GM18519 (cell line): ENCODE data around the gene CLIC4.
"Not testable (repeated sequence)": the region's sequence is repeated elsewhere in the genome, so short reads cannot be mapped to it uniquely, and the experiment has no call there.

ENCODE experiments used
- ATAC-seq: cut with Tn5 transposase; IDR thresholded peaks from one replicate; pipeline ENCODE4 v1.9.1; 2021; ENCODE audit warnings: mild to moderate bottlenecking, moderate library complexity; ENCODE audit not compliant: unreplicated experiment, low FRiP score

CLIC4 gene

DNA sequence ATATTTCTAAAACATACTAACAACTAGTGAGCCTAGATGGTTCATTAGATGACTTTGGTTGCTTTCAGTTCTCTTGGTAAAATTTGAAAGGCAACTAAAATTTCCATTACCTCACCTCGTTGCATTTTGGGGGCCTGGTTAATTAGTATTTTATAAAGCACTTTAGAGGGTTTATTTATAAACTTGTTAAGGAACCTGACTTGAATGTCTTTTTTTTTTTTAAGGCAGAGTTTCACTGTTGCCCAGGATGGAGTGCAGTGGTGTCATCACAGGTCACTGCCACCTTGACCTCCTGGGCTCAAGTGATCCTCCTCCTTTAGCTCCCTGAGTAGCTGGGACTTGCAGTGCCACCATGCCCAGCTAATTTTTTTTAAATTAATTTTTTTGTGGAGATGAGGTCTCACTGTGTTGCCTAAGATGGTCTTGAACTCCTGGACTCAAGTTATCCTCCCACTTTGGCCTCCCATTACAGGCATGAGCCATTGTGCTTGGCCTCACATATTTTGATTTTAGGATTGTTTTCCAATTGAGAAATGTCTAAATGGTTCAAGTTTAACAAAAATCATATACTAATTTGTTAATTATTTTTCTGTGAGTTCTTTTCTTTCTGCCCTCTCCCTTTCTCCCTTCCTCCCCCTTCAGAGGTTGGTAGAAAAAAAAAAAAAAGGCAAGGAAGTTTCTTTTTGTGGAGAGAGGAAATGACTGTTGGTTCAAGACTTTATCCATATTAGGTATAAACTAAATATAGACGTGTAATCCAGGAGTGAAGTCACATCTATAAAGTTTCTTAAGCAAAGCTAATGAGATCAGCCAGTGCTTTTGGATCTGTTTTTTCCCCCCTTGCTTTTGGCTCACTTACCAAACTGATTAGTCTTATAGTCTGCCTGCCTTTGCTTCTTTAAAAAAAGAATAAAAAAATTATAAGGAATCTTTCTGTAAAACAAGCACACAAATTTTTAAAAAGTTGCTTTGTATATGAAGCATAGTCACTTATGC lies 24.7 kb downstream of the CLIC4 start:
- no peak for ATAC-seq

DNA sequence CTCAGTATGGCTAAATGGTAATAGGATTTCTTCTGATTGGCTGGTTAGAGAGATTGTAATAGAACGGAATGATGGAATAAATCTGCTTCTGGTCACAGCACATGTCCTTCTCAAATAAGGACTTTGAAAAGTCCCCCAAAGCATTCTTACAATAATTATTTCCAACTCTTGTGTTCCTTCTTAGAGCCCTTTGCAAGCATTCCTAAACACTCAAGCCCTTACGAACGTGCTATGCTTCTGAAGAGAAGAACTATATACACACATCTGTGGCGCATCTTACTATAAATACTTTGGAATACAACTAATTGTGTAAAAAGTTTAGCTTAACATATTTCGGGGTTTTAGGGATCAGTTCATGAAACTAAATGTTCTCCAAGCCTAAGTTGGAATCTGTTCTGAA lies 25.6 kb downstream of the CLIC4 start:
- no peak for ATAC-seq

DNA sequence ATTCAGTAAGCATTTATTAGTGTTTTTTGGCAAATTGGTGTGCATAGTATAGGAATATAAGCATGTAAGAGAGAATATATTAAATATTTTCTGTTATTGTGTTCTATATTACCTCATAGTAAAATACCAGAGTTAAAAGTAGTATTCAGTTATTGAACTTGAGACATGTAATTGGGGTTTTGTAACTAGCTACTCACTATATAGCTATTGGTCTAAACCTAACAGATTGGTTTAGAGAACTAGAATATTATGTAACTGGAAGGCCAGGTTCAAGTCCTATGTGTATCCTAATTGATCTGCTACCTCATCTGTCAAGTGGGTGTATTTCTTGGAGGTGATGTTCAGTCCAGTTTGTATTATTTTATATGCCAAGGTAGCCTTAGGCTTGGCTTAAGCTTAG lies 26.3 kb downstream of the CLIC4 start:
- ATAC-seq: no peak

DNA sequence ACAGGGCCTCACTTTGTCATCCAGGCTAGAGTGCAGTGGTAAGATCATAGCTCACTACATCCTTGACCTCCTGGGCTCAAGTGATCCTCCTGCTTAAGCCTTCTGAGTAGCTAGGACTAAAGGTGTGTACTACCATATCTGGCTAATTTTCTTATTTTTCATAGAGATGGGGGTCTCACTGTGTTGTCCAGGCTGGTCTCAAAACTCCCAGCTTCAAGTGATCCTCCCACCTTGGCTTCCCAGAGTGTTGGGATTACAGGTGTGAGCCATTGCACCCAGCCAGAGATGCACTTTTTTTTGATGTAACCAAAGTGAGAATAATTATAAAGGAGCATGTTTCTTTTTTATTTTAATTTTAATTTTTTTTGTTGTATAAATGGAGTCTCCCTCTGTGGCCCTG lies 28.4 kb downstream of the CLIC4 start:
- ATAC-seq: no peak

DNA sequence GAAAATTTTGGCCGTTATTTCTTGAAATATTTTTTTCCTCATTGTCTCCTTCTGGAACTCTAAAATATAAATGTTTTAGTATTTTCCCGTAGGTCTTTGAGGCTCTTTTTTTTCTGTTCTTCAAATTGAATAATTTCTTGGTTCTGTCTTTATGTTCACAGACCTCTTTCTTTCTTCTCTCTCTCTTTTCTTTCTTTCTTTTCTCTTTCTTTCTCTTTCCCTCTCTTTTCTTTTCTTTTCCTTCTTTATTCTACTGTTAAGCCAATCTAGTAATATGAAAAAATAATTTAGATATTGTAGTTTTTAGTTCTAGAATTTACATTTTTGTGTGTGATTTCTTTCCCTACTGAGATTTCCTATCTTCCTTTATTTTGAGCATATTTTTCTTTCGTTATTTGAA lies 30.1 kb downstream of the CLIC4 start:
- no peak for ATAC-seq

DNA sequence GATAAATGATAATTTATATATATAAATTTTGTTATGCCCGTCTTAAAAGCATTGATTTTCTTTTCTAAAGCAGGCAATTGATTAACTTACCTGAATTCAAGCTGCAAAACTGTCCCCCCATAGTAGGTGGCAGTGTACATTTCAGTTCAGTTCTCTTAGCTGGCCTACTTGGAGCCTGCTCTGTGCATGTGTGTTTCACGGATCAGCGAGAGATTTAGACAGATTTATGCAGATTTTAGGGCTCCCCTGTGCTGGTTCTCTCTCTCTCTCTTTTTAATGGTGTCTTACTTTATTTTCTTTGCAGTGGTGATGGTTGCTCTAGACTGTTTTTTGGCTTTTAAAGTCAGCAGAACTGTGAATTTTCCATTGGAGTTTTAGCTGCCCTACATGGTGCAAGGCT lies 30.7 kb downstream of the CLIC4 start:
- ATAC-seq: no peak

DNA sequence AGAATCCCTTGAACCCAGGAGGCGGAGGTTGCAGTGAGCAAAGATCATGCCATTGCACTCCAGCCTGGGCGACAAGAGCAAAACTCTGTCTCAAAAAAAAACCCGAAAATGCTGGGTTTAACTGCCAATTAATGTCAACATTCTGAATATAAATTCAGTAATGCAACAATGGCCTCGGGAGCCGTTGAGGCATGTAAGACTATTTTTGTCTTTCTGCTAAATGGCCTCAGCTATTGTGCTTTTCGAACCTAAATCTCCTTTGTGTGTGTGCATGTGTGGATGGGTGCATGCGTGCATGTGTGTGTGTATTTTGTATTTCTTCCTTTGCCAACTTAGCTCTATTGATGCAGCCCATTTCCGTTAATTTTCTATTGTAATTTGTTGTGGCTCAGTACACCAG lies 31.6 kb downstream of the CLIC4 start:
- ATAC-seq: no peak

DNA sequence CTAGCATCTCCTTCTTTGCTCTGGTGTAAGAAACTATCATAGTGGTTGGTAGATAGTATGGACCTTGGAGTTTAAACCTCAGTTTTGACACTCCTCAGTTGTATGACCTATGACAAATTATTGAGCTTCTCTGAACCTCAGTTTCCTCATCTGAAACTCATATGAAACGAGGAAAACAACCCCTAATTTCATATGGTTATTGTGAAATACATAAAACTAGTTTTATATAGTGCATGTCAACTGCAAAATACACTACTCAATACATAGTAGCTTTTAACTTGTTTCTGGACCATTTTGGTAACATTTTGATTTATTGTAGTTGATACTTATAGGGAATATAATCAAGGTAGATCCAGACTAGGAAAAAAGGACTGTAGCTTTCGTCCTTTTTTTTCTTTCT lies 32.9 kb downstream of the CLIC4 start:
- ATAC-seq: no peak

DNA sequence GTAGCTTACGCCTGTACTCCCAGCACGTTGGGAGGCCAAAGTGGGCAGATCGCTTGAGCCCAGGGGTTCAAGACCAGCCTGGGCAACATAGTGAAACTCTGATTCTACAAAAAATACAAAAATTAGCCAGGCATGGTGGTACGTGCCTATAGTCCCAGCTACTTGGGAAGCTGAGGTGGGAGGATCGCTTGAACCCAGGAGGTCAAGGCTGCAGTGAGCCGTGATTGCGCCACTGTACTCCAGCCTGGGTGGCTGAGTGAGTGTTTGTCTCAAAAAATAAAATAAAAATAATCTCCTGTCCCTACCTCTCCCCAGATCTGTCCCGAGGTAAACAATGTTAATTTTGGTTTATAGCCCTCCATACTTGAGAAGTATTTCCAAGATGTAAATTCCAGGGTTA lies 34.0 kb downstream of the CLIC4 start:
- ATAC-seq: not testable (repeated sequence)

DNA sequence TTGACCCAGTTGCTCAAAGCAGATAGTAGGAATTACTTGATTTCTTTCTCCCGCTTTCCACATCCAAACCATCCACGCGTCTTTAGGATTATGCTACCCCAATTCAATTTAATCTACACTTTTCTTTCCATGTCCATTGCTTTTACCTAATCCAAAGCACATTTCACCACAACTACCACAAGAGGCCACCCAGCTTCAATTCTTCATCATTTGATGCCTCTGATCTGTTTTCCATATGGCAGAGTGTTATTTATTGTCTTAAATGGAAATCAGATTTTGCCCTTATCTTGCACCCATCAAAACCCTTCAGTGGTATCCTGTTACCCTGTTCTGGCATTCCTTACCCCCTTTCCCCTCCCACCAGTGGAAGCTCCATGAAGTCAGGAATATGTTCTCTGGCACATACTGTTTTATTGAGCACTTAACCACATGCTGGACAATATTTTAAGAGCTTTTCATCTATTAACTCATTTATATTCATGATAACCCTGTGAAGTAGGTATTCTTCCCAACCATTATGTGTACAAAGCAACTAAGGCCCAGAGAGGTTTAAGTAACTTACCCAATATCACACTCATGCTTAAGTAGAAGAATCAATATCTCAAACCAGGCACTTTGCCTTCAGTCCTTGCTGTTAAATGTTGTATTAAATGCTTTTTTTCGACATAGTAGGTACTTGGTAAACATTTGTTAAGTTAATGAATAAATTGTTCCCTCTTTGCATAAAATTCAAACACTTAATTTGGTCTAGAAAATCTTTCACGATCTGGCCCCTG lies 34.6 kb downstream of the CLIC4 start:
- no peak for ATAC-seq

DNA sequence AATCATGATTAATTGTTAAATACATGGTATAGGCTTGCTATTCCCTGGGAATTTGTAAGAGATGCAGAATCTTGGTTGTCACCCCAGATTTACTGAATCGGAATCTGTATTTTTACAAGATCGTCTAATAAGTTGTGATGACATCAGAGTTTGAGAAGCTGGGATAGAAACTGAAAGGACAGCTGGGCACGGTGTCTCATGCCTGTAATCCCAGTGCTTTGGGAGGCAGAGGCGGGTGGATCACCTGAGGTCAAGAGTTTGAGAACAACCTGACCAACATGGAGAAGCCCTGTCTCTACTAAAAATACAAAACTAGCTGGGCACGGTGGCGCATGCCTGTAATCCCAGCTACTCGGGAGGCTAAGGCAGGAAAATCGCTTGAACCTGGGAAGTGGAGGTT lies 35.4 kb downstream of the CLIC4 start:
- not testable (repeated sequence) for ATAC-seq

DNA sequence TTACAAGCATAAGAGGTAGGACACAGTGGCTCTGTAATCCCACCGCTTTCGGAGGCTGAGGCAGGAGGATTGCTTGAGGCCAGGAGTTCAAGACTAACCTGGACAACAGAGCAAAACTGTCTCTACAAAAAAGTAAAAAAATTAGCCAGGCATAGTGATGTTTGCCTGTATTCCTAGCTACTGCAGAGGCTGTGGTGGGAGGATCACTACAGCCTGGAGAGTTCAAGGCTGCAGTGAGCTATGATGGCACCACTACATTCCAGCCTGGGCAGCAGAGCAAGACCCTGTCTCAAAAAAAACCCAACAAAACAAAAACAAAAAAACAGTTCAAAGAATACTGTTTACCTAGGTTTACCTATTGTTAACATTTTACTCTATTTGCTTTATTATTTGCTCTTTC lies 37.4 kb downstream of the CLIC4 start:
- ATAC-seq: no peak

DNA sequence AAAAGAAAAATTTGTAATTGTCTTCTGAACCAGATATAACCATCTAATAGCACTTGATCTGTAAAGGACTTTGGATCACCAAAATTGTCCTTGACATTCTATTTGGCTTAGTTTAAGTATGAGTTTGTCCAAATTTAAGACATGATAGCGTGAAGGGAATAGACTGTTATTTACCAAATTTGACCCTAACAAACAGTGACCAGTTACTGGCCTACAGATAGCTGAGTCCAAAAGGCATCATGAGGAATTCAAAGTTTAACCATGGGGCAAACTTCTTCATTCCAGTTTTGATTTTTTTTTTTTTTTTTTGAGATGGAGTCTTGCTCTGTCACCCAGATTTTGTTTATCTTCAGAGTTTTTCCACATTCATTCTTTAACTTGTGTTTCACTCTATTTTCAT lies 38.5 kb downstream of the CLIC4 start:
- no peak for ATAC-seq

DNA sequence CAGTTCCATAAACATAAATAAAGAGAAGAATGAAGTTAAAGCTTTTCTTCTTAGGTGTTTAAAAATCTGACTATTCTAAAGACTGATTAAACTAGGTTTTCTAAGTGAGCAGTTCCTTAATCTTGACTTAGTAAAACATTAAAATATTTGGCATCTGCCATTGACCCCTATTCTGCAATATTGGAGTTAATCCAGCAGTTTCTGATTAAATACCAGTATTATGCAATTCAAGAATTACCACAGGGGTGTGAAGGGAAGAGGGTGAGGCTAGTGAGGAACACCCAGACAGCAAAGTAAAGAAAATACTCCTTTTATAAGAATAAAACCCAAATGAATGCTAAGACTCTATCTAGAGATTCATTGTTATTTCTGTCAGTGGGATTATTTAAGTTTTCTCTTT lies 40.9 kb downstream of the CLIC4 start:
- no peak for ATAC-seq

DNA sequence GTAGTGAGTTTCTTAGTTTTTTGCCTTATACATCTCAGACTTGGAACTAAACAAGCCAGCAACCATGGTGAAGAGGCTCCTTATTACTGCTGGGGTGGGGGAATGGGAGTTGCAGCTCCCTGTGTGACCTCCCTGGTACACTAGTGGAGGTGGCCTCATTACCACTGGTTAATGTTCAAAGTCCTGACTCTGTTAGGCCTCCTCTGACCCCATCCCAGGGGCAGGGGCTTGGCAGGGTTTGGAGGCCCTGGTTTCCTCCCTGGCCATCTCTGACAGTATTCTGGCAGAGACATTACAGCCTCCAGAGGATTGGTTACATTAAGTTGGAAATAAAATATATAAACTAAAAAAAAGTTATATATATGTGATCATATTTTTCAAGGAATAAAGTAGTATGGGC lies 45.2 kb downstream of the CLIC4 start:
- ATAC-seq: no peak

DNA sequence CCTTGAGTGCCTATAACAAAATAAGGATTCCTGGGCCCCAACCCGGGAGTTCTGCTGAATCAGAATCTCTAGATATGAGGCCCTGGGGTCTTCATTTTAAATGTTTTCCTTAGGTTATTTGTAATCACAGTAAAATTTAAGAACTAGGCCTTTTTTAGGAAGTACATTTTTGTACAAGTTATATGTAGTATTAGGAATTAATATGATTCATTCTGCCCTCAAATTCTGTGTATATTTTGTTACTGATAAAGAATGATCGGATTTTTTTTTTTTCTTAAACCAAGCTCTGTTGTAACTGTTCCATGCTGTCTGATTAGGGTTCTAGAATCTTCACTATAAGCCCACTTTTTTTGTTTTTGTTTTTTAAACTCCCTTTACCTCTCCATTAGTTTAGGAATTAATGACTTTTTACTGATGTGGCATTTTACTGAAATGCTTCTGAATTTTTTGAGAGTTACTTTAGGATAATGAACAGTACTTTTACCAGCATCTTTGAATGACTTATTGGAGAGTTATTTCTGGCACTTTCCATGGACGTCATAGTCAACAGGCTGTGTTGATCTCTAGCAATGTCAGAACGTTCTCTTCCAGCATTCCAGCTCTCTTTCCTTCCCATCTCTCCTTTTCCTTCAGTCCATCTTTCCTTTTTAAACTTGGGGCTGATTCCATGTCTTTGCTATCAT lies 48.3 kb downstream of the CLIC4 start:
- ATAC-seq: no peak

DNA sequence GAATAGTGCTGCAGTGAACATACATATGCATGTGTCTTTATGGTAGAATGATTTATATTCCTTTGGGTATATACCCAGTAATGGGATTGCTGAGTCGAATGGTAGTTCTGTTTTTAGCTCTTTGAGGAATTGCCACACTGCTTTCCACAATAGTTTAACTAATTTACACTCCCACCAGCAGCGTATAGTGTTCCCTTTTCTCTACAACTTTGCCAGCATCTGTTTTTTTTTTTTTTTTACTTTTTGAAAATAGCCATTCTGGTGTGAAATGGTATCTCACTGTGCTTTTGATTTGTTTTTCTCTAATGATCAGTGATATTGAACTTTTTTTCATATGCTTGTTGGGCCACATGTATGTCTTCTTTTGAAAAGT lies 48.9 kb downstream of the CLIC4 start:
- ATAC-seq: not testable (repeated sequence)

DNA sequence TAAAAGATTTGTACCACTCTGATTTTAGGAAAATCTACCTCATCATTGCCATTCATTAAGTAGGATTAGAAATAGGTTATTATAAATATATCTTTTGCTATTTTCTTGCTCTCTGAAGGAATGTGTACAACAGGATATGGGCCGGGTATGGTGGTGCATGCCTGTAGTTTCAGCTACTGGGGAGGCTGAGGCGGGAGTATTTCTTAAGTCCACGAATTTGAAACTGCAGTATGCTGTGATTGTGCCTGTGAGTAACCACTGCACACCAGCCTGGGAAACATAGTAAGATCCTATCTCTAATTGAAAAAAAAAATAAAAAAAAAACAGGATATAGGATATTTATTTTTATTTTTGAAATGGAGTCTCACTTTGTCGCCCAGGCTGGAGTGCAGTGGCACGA lies 50.0 kb downstream of the CLIC4 start:
- ATAC-seq: no peak

DNA sequence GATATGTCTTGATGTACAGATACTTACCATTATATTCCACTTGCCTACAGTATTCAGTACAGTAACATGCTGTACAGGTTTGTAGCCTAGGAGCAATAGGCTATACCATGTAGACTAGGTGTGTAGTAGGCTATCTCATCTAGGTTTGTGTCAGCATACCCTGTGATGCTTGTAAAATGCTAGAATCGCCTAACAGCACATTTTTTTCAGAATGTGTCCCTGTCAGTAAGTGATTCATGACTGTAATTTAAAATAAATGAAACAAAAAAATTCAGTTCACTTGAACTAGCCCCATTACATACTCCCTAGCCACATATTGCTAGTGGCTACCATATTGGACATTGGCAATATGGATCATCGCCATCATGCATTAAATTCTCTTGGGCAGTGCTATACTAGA lies 51.3 kb downstream of the CLIC4 start:
- ATAC-seq: no peak

DNA sequence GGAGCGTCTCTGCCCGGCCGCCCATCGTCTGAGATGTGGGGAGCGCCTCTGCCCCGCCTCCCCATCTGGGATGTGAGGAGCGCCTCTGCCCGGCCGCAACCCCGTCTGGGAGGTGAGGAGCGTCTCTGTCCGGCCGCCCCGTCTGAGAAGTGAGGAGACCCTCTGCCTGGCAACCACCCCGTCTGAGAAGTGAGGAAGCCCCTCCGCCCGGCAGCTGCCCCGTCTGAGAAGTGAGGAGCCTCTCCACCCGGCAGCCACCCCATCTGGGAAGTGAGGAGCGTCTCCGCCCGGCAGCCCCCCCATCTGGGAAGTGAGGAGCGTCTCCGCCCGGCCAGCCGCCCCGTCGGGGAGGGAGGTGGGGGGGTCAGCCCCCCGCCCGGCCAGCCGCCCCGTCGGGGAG lies 54.0 kb downstream of the CLIC4 start:
- not testable (repeated sequence) for ATAC-seq

DNA sequence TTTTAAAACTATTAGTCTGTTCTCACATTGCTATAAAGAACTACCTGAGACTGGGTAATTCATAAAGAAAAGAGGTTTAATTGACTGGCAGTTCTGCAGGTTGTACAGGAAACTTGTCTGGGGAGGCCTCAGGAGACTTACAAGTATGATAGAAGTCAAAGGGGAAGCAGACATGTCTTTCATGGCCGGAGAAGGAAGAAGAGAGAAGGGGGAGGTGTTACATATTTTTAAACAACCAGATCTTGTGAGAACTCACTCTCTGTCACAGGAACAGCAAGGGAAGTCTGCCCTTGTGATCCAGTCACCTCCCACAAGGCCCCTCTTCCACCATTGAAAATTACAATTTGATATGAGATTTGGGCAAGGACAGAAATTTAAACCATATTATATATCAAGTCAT lies 55.9 kb downstream of the CLIC4 start:
- ATAC-seq: no peak
